OCI-LY1 (cell line): ENCODE results near the gene HOXA9.
A peak's percentile ranks its signal among the peaks of the same experiment; 100 is the strongest.

Source experiments
- H2AFZ ChIP-seq: fragments of 200-600 bp; sonication (generic), shearing (Covaris generic); 2 replicates; pipeline ENCODE4 v1.6.0; 2014; ENCODE audit warnings: antibody characterized with exemption, mild to moderate bottlenecking, low read length
- H3F3A ChIP-seq: fragments of 200-600 bp; sonication (generic), shearing (Covaris generic); 2 replicates; pipeline ENCODE4 v1.6.0; 2014; ENCODE audit warnings: mild to moderate bottlenecking, antibody characterized with exemption, low read length, moderate library complexity; ENCODE audit not compliant: insufficient read depth
- H3K27ac ChIP-seq: fragments of 200-600 bp; sonication (generic); 2 replicates; pipeline ENCODE4 v1.5.1; 2014; ENCODE audit warnings: low read length, mixed run types, mild to moderate bottlenecking, low read depth; ENCODE audit not compliant: poor library complexity, severe bottlenecking
- H3K27me3 ChIP-seq: fragments of 200-600 bp; sonication (generic); 2 replicates; pipeline ENCODE4 v1.6.0; 2014; ENCODE audit warnings: antibody characterized with exemption, mild to moderate bottlenecking, low read length, moderate library complexity; ENCODE audit not compliant: insufficient read depth
- H3K36me3 ChIP-seq: fragments of 200-600 bp; sonication (generic); 2 replicates; pipeline ENCODE4 v1.6.1; 2014; ENCODE audit warnings: mild to moderate bottlenecking, antibody characterized with exemption, low read length, moderate library complexity, mixed read lengths; ENCODE audit not compliant: insufficient read depth
- H3K4me1 ChIP-seq: fragments of 200-600 bp; sonication (generic); 2 replicates; pipeline ENCODE4 v1.5.1; 2014; ENCODE audit warnings: mild to moderate bottlenecking, low read length, moderate library complexity; ENCODE audit not compliant: insufficient read depth, severe bottlenecking
- H3K4me2 ChIP-seq: fragments of 200-600 bp; sonication (generic), shearing (Covaris generic); 2 replicates; pipeline ENCODE4 v1.6.1; 2014; ENCODE audit warnings: low read length
- H3K4me3 ChIP-seq: fragments of 200-600 bp; sonication (generic); 2 replicates; pipeline ENCODE4 v1.5.1; 2014; ENCODE audit warnings: low read length, low read depth, mild to moderate bottlenecking, mixed read lengths; ENCODE audit not compliant: poor library complexity, severe bottlenecking
- H3K79me2 ChIP-seq: fragments of 200-600 bp; shearing (Covaris generic); 2 replicates; pipeline ENCODE4 v1.6.1; 2016; ENCODE audit warnings: mixed run types, low read length, mixed read lengths; ENCODE audit not compliant: insufficient read depth
- H3K9ac ChIP-seq: fragments of 200-600 bp; sonication (generic), shearing (Covaris generic); 2 replicates; pipeline ENCODE4 v1.6.1; 2014; ENCODE audit warnings: mild to moderate bottlenecking, low read length, mixed read lengths
- H3K9me2 ChIP-seq: fragments of 200-600 bp; sonication (generic), shearing (Covaris generic); 2 replicates; pipeline ENCODE4 v1.6.1; 2014; ENCODE audit warnings: low read depth, mild to moderate bottlenecking, low read length, mixed read lengths
- H3K9me3 ChIP-seq: fragments of 200-600 bp; shearing (Covaris generic); 2 replicates; pipeline ENCODE4 v1.6.1; 2014; ENCODE audit warnings: low read length, mixed read lengths
- H4K20me1 ChIP-seq: fragments of 200-600 bp; sonication (generic), shearing (Covaris generic); 2 replicates; pipeline ENCODE4 v1.6.0; 2016; ENCODE audit warnings: mild to moderate bottlenecking, low read length; ENCODE audit not compliant: insufficient read depth
- CTCF ChIP-seq: fragments of 200-600 bp; sonication (generic), shearing (Covaris generic); IDR thresholded peaks from 2 replicates; pipeline ENCODE4 v1.5.1; 2017; ENCODE audit warnings: mild to moderate bottlenecking, antibody characterized with exemption, low read length, moderate library complexity, mixed read lengths
- EZH2 ChIP-seq: fragments of 200-600 bp; sonication (generic), shearing (Covaris generic); IDR thresholded peaks from 2 replicates; pipeline ENCODE4 v1.8.0; 2017; ENCODE audit warnings: borderline replicate concordance, mixed run types, mild to moderate bottlenecking, antibody characterized with exemption, low read length, moderate library complexity, mixed read lengths

The HOXA9 gene

DNA sequence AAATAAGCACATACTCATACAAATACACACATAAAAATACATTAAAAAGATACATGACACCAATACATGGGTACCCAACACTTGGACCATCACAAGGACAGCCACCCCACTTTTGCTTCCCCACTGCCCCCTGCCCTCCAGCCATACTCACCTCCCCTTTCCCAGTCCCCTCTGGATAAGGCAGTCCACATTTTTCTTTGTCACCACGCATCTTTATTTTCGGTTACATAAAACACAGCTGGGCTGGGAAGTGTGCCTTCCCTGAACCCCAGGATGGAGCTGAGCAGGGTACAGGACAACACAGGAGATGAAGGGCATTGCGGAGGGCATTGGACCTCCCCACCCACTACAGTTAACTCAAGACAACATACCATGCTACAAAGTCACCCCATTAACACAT, 11.8 kb downstream of the HOXA9 start:
- peaks cover 36% of the 10 kb centered on the region for H3K4me1 ChIP-seq
- no peak overlapping the region for H2AFZ ChIP-seq
- H3K9ac ChIP-seq = no peak overlapping the region
- H3K27ac ChIP-seq = no peak overlapping the region
- H3K36me3 ChIP-seq = no peaks in the 10 kb centered on the region
- TF ChIP-seq EZH2 = no peak
- TF ChIP-seq CTCF = no peak
- H3F3A ChIP-seq = no peaks in the 10 kb centered on the region
- no peaks in the 10 kb centered on the region for H3K9me2 ChIP-seq
- peaks cover 17% of the 10 kb centered on the region; the same call in 1 of the 2 replicates for H3K27me3 ChIP-seq
- H3K4me2 ChIP-seq = no peak overlapping the region
- H3K4me3 ChIP-seq = no peak overlapping the region
- no peaks in the 10 kb centered on the region for H3K79me2 ChIP-seq
- H4K20me1 ChIP-seq = no peaks in the 10 kb centered on the region
- no peaks in the 10 kb centered on the region for H3K9me3 ChIP-seq

- Histone ChIP-seq H3K4me1 (peaks cover 42% of the 10 kb centered on the region), H3K36me3 (no peaks in the 10 kb centered on the region), H3K4me2 (peak overlapping the region; percentile 91; the same call in 1 of the 2 replicates), H4K20me1 (no peaks in the 10 kb centered on the region), H3K9me3 (no peaks in the 10 kb centered on the region), H2AFZ (no peak overlapping the region), H3K4me3 (peak overlapping the region; percentile 63), H3K79me2 (no peaks in the 10 kb centered on the region), H3F3A (no peaks in the 10 kb centered on the region), H3K27me3 (peaks cover 20% of the 10 kb centered on the region; the same call in 1 of the 2 replicates), H3K9ac (no peak overlapping the region), H3K27ac (no peak overlapping the region), H3K9me2 (no peaks in the 10 kb centered on the region)
- TF ChIP-seq EZH2 (no peak), CTCF (no peak)
These were observed 12.4 kb downstream of the HOXA9 start for GRCh38 chr7:27152816-27153442.

GRCh38 chr7:27151931-27152815, 13.2 kb downstream of the HOXA9 start, which contains the start of gene HOXA3:
HOXA3 (minus strand) TSS chr7:27152583; CDS start chr7:27110640, 41,943 bp downstream.
- Histone ChIP-seq H4K20me1 (no peaks in the 10 kb centered on the region), H3K4me1 (peaks cover 49% of the 10 kb centered on the region), H3K27me3 (peaks cover 24% of the 10 kb centered on the region; the same call in 1 of the 2 replicates), H3K36me3 (no peaks in the 10 kb centered on the region), H2AFZ (no peak within 1 kb of the TSS), H3F3A (no peaks in the 10 kb centered on the region), H3K9ac (peak within 1 kb of the TSS; percentile 61; the same call in 1 of the 2 replicates), H3K4me2 (peak within 1 kb of the TSS; percentile 91), H3K4me3 (peak within 1 kb of the TSS; percentile 63), H3K9me3 (no peaks in the 10 kb centered on the region), H3K9me2 (no peaks in the 10 kb centered on the region), H3K27ac (no peak within 1 kb of the TSS), H3K79me2 (no peaks in the 10 kb centered on the region)
- TF ChIP-seq CTCF = no peak
- no peak for TF ChIP-seq EZH2
